Transverse colon (tissue), 4 donors: ENCODE results near the gene PODNL1. TPM values are rescaled to one million over a fixed set of nuclear protein-coding genes. Genes with fewer than 3 reads are reported as not detected.

Experiments used
- DNase-seq: peaks from one replicate; pipeline ENCODE4 v3.0.0-alpha.2; 2019
- H3K27ac ChIP-seq, 4 donors: fragments of 200-600 bp; sonication (generic); 2 replicates each; pipeline ENCODE4 v1.5.1; 2016 to 2018; ENCODE audit warnings: inconsistent platforms in 4 of 4
- H3K27me3 ChIP-seq: fragments of 200-600 bp; sonication (generic); 2 replicates; pipeline ENCODE4 v1.5.1; 2017; ENCODE audit warnings: inconsistent platforms
- H3K36me3 ChIP-seq, 4 donors: fragments of 200-600 bp; sonication (generic); 2 replicates each; pipeline ENCODE4 v1.5.1; 2017 to 2019; ENCODE audit warnings: inconsistent platforms in 4 of 4
- H3K4me1 ChIP-seq, 4 donors: fragments of 200-600 bp; sonication (generic); 2 replicates each; pipeline ENCODE4 v1.5.1; 2017 to 2020; ENCODE audit warnings: inconsistent platforms in 4 of 4
- H3K4me3 ChIP-seq, 4 donors: fragments of 200-600 bp; sonication (generic); 1 replicate in 1 of 4; 2 replicates in 3 of 4; pipeline versions ENCODE4 v1.5.1 to v1.6.1; 2017 to 2019; ENCODE audit warnings: inconsistent platforms in 4 of 4
- H3K9me3 ChIP-seq, 2 donors: fragments of 200-600 bp; sonication (generic); 2 replicates each; pipeline ENCODE4 v1.5.1; 2017 to 2019; ENCODE audit warnings: inconsistent platforms in 2 of 2
- CTCF ChIP-seq, 5 experiments: fragments of 200-600 bp in 3 of 5; fragments of 450-650 bp in 2 of 5; sonication (generic) in 3 of 5; IDR thresholded peaks; 1 replicate in 2 of 5; 2 replicates in 3 of 5; pipeline ENCODE4 v1.5.1; 2016 to 2017; ENCODE audit warnings: antibody characterized with exemption in 5 of 5, inconsistent platforms in 3 of 5, mild to moderate bottlenecking in 2 of 5, moderate library complexity in 1 of 5
- EP300 ChIP-seq: sonication (generic); formaldehyde crosslinking; IDR thresholded peaks from one replicate; pipeline ENCODE4 v1.6.1; 2017; ENCODE audit warnings: antibody characterized with exemption, low read depth
- POLR2A ChIP-seq: fragments of 450-650 bp; IDR thresholded peaks from one replicate; pipeline ENCODE4 v1.6.1; 2016; ENCODE audit warnings: antibody characterized with exemption, mild to moderate bottlenecking, moderate library complexity
- POLR2AphosphoS5 ChIP-seq, 3 donors: sonication (generic); formaldehyde crosslinking; IDR thresholded peaks; one replicate each; pipeline ENCODE4 v1.6.1; 2016; ENCODE audit warnings: antibody characterized with exemption in 3 of 3
- WGBS, 2 donors: methylation state at CpG; one replicate each; pipeline ENCODE4 v1.1.5; 2018; ENCODE audit warnings: low coverage in 1 of 2; 5-methylcytosine and 5-hydroxymethylcytosine counted together
- in situ Hi-C, 4 donors: fragments of 200-750 bp; cut with MboI; loops; one replicate each; pipeline versions ENCODE4 v1.15.0 to v1.15.1; 2017; ENCODE audit warnings: low sequenced_read_pairs in 3 of 4, low pct_ligation_motif_present in 1 of 4, low pct_unique_long_range_greater_than_20kb in 1 of 4
- intact Hi-C: fragments of 100-400 bp; cut with DNase I; formaldehyde crosslinking; loops from one replicate; pipeline ENCODE4 v1.15.1; 2023; ENCODE audit warnings: low total_unique reads
- total RNA-seq, 4 donors: library from RNA; depleted of rRNA; stranded (reverse); fragments of >200 nt; gene quantifications; one replicate each; pipeline ENCODE4 v1.1.0, GENCODE V29; 2016

PODNL1 gene
- total RNA-seq, 4 donors from 2014 or later: 3.0 to 15.3 (median 3.2) TPM

GRCh38 chr19:13913352-13913751, 24.9 kb downstream of the PODNL1 start:
- 92% methylated on average over 17 of the region's 17 CpGs; no CpG with 5 or more reads in 1 of the 2 donors for WGBS, 2 donors
- Histone ChIP-seq H3K9me3 (no peaks in the 10 kb centered on the region), H3K36me3 (peaks cover 0 to 50% (median 24%) of the 10 kb centered on the region in 4 donors), H3K27ac (no peak overlapping the region), H3K4me3 (no peak overlapping the region), H3K27me3 (no peaks in the 10 kb centered on the region), H3K4me1 (peaks cover 0 to 33% (median 16%) of the 10 kb centered on the region in 4 donors)
- TF ChIP-seq EP300 (no peak), POLR2AphosphoS5 (IDR thresholded peaks at IDR 0.05) (no peak), CTCF (IDR thresholded peaks at IDR 0.05) (no peak), POLR2A (no peak)
- DNase-seq: no peak
- in situ Hi-C loops (no loop called here), intact Hi-C loops (no loop called here)

GRCh38 chr19:13909430-13909829, 28.8 kb downstream of the PODNL1 start:
- peak; percentile 76 for DNase-seq
- no peak overlapping the region for H3K4me3 ChIP-seq
- WGBS, 2 donors: 55% methylated on average over 2 of the region's 2 CpGs; no CpG with 5 or more reads in 1 of the 2 donors
- H3K9me3 ChIP-seq: no peaks in the 10 kb centered on the region
- peak overlapping the region; percentile 46 to 93 (median 66) for H3K27ac ChIP-seq
- in situ Hi-C loops: no loop called here
- intact Hi-C loops: no loop called here
- H3K27me3 ChIP-seq: no peaks in the 10 kb centered on the region
- TF ChIP-seq POLR2AphosphoS5 (IDR thresholded peaks at IDR 0.05): peak in 2 of 3 donors; percentile 10 to 23
- TF ChIP-seq CTCF (IDR thresholded peaks at IDR 0.05): no peak
- H3K4me1 ChIP-seq: peaks cover 6 to 41% (median 31%) of the 10 kb centered on the region in 4 donors
- peaks cover 0 to 28% (median 12%) of the 10 kb centered on the region in 4 donors for H3K36me3 ChIP-seq

GRCh38 chr19:13908674-13909073, 29.5 kb downstream of the PODNL1 start:
- H3K27ac ChIP-seq: peak overlapping the region; percentile 46 to 93 (median 66)
- no peaks in the 10 kb centered on the region for H3K9me3 ChIP-seq
- intact Hi-C loops (no loop called here), in situ Hi-C loops (no loop called here)
- H3K4me1 ChIP-seq: peaks cover 6 to 41% (median 31%) of the 10 kb centered on the region in 4 donors
- no peaks in the 10 kb centered on the region for H3K27me3 ChIP-seq
- peaks cover 0 to 24% (median 11%) of the 10 kb centered on the region in 4 donors for H3K36me3 ChIP-seq
- DNase-seq: no peak
- no peak for TF ChIP-seq CTCF (IDR thresholded peaks at IDR 0.05)
- TF ChIP-seq EP300: no peak
- TF ChIP-seq POLR2A: no peak
- no peak for TF ChIP-seq POLR2AphosphoS5 (IDR thresholded peaks at IDR 0.05)
- no peak overlapping the region for H3K4me3 ChIP-seq
- 78 to 88% methylated on average over 8 of the region's 8 CpGs for WGBS, 2 donors

- DNase-seq: no peak
- TF ChIP-seq CTCF (IDR thresholded peaks at IDR 0.05): no peak
- TF ChIP-seq POLR2AphosphoS5 (IDR thresholded peaks at IDR 0.05): no peak
- no peak for TF ChIP-seq EP300
- TF ChIP-seq POLR2A: no peak
- Histone ChIP-seq H3K27ac (peak overlapping the region; percentile 87 to 96 (median 92)), H3K27me3 (no peaks in the 10 kb centered on the region), H3K4me1 (peaks cover 6 to 41% (median 31%) of the 10 kb centered on the region in 4 donors), H3K36me3 (peaks cover 0 to 8% (median 3%) of the 10 kb centered on the region in 4 donors), H3K4me3 (peak overlapping the region; percentile 67 to 93 (median 81)), H3K9me3 (no peaks in the 10 kb centered on the region)
- intact Hi-C loops: no loop called here
- 79% methylated on average over 5 of the region's 5 CpGs; no CpG with 5 or more reads in 1 of the 2 donors for WGBS, 2 donors
- in situ Hi-C loops: no loop called here
Observed at GRCh38 chr19:13906910-13907309, 31.3 kb downstream of the PODNL1 start.
